Adrenal gland (tissue), 12 donors: Measurements from ENCODE around the gene DPEP1. TPM values are rescaled to one million over a fixed set of nuclear protein-coding genes. Genes with fewer than 3 reads are reported as not detected.
A peak's percentile ranks its signal among the peaks of the same experiment; 100 is the strongest.
"Not testable (repeated sequence)": the region's sequence is repeated elsewhere in the genome, so short reads cannot be mapped to it uniquely, and the experiment has no call there.

Experiments used
- DNase-seq, 7 donors: peaks; one replicate each; pipeline ENCODE4 v3.0.0-alpha.2; 2019 to 2020
- H3K27ac ChIP-seq, 5 donors: fragments of 200-600 bp; sonication (generic) in 4 of 5; 1 replicate in 3 of 5; 2 replicates in 2 of 5; pipeline versions ENCODE4 v1.5.1 to v1.8.0; 2016 to 2020; ENCODE audit warnings: mild to moderate bottlenecking in 1 of 5
- H3K27me3 ChIP-seq: fragments of 200-600 bp; 2 replicates; pipeline ENCODE4 v1.8.0; 2021
- H3K36me3 ChIP-seq, 2 donors: fragments of 200-600 bp; replicated peaks in 1 of 2; 1 replicate in 1 of 2; 2 replicates in 1 of 2; pipeline versions ENCODE4 v1.5.1 to v1.8.0; 2018 to 2022
- H3K4me1 ChIP-seq, 2 donors: fragments of 200-600 bp; replicated peaks in 1 of 2; 1 replicate in 1 of 2; 2 replicates in 1 of 2; pipeline versions ENCODE4 v1.5.1 to v1.8.0; 2018 to 2021
- H3K4me3 ChIP-seq, 4 donors: fragments of 200-600 bp; sonication (generic) in 3 of 4; one replicate each; pipeline ENCODE4 v1.5.1; 2016 to 2018
- H3K9me3 ChIP-seq, 3 donors: fragments of 200-600 bp; sonication (generic) in 1 of 3; replicated peaks in 1 of 3; 1 replicate in 2 of 3; 2 replicates in 1 of 3; pipeline versions ENCODE4 v1.5.1 to v1.8.0; 2016 to 2021
- CTCF ChIP-seq, 6 experiments: fragments of 450-650 bp in 4 of 6; fragments of 200-600 bp in 2 of 6; sonication (generic) in 1 of 6; IDR thresholded peaks; 1 replicate in 5 of 6; 2 replicates in 1 of 6; pipeline versions ENCODE4 v1.5.1 to v1.8.0; 2016 to 2021; ENCODE audit warnings: antibody characterized with exemption in 6 of 6, mild to moderate bottlenecking in 2 of 6, moderate library complexity in 1 of 6
- POLR2A ChIP-seq, 2 donors: fragments of 450-650 bp; IDR thresholded peaks; one replicate each; pipeline ENCODE4 v1.6.1; 2017; ENCODE audit warnings: antibody characterized with exemption in 2 of 2, mild to moderate bottlenecking in 2 of 2, moderate library complexity in 1 of 2
- WGBS, 4 donors: extraction: QIAGEN DNeasy Blood & Tissue Kit in 2 of 4; methylation state at CpG; one replicate each; pipeline versions ENCODE4 v1.1.5 to v1.1.7; 2013 to 2017; 5-methylcytosine and 5-hydroxymethylcytosine counted together
- intact Hi-C, 2 donors: fragments of 100-400 bp; cut with DNase I; formaldehyde crosslinking; loops; one replicate each; pipeline versions ENCODE4 v1.14.1 to v1.15.0; 2022 to 2023
- polyA plus RNA-seq, 3 donors: library from polyadenylated mRNA; stranded (reverse); fragments of 200-250 nt in 2 of 3; fragments of 350-450 nt in 1 of 3; fragmentation: Illumina TruSeq in 1 of 3; extraction: RNeasy Lipid Tissue Mini Kit (QIAGEN cat#74804) in 1 of 3; gene quantifications; one replicate each; pipeline ENCODE4 v1.2.3, GENCODE V29; 2013 to 2014
- total RNA-seq, 9 donors: library from RNA; depleted of rRNA in 4 of 9; stranded (reverse); fragments of >200 nt in 4 of 9; fragments of 120-200 nt in 1 of 9; fragmentation: NEBNext Ultra II Directional in 1 of 9; extraction: Animal tissue kit (Norgen Biotek cat#: 25700) in 1 of 9; gene quantifications; one replicate each; pipeline versions ENCODE4 v1.1.0 to v1.2.4, GENCODE V29; 2013 to 2023
- donor health status: healthy with polysubstance abuse.
- donor health status: Bipolar disorder and iron deficiency.
- donor health status: DM: yes; HTN: yes; CAD: no.
- donor health status: DM: no; HTN: no; CAD: no.
- donor health status: DM: no; HTN: no; CAD: no.
- donor health status: DM: yes; HTN: yes; CAD: no.

The DPEP1 gene
- total and polyA plus RNA-seq, 12 donors, result 0.44 to 27.3 (median 4.5) TPM

GRCh38 chr16:89565506-89566372 lies 47.7 kb upstream of the DPEP1 start:
- H3K4me3 ChIP-seq, result peak overlapping the region in 1 of 4 donors; percentile 19
- no peak for TF ChIP-seq POLR2A (IDR thresholded peaks at IDR 0.05)
- peak; percentile 35 to 61 (median 54) for TF ChIP-seq CTCF (IDR thresholded peaks at IDR 0.05)
- H3K9me3 ChIP-seq, result no peaks in the 10 kb centered on the region
- H3K4me1 ChIP-seq, result peaks cover 24 to 42% of the 10 kb centered on the region in 2 donors
- peak overlapping the region in 3 of 5 donors; percentile 5 to 50 (median 29) for H3K27ac ChIP-seq
- intact Hi-C loops, result no loop called here
- peak; percentile 54 to 75 (median 59) for DNase-seq
- H3K27me3 ChIP-seq, result no peaks in the 10 kb centered on the region
- 2 to 4% (median 4%) methylated on average over 21 to 46 of the region's 46 CpGs for WGBS, 4 donors
- peaks cover 0 to 38% of the 10 kb centered on the region in 2 donors for H3K36me3 ChIP-seq

GRCh38 chr16:89567656-89568594 lies 45.5 kb upstream of the DPEP1 start:
- WGBS, 4 donors, result 76 to 82% (median 82%) methylated on average over 27 to 30 of the region's 30 CpGs
- intact Hi-C loops, result no loop called here
- peaks cover 12 to 24% of the 10 kb centered on the region in 2 donors for H3K4me1 ChIP-seq

GRCh38 chr16:89569506-89570341 lies 43.7 kb upstream of the DPEP1 start:
- TF ChIP-seq CTCF (IDR thresholded peaks at IDR 0.05) (no peak), POLR2A (IDR thresholded peaks at IDR 0.05) (no peak)
- 60 to 63% (median 62%) methylated on average over 17 to 23 of the region's 23 CpGs for WGBS, 4 donors
- peaks cover 12 to 23% of the 10 kb centered on the region in 2 donors for H3K4me1 ChIP-seq
- no peak for DNase-seq
- no peak overlapping the region for H3K4me3 ChIP-seq
- peaks cover 13% of the 10 kb centered on the region for H3K27me3 ChIP-seq
- H3K27ac ChIP-seq, result no peak overlapping the region
- peaks cover 0 to 2% of the 10 kb centered on the region in 2 donors for H3K36me3 ChIP-seq
- intact Hi-C loops, result no loop called here
- H3K9me3 ChIP-seq, result no peaks in the 10 kb centered on the region

More at GRCh38 chr16:89567656-89568594, 45.5 kb upstream of the DPEP1 start:
- H3K27me3 ChIP-seq, result no peaks in the 10 kb centered on the region
- peaks cover 0 to 20% of the 10 kb centered on the region in 2 donors for H3K36me3 ChIP-seq
- H3K4me3 ChIP-seq, result no peak overlapping the region
- TF ChIP-seq POLR2A (IDR thresholded peaks at IDR 0.05), result no peak
- DNase-seq, result no peak
- H3K27ac ChIP-seq, result no peak overlapping the region
- H3K9me3 ChIP-seq, result no peaks in the 10 kb centered on the region

- peaks cover 20% of the 10 kb centered on the region for H3K27me3 ChIP-seq
- intact Hi-C loops, result no loop called here
- WGBS, 4 donors, result 74 to 82% (median 80%) methylated on average over 20 to 30 of the region's 30 CpGs
These were observed 43.0 kb upstream of the DPEP1 start for GRCh38 chr16:89570342-89570923.

GRCh38 chr16:89570983-89571598 lies 42.4 kb upstream of the DPEP1 start:
- 80 to 88% (median 85%) methylated on average over 7 to 36 of the region's 36 CpGs for WGBS, 4 donors
- H3K27me3 ChIP-seq, result peaks cover 25% of the 10 kb centered on the region
- intact Hi-C loops, result not testable (repeated sequence)

More at GRCh38 chr16:89570342-89570923, 43.0 kb upstream of the DPEP1 start:
- Histone ChIP-seq H3K4me3 (no peak overlapping the region), H3K36me3 (no peaks in the 10 kb centered on the region), H3K9me3 (no peaks in the 10 kb centered on the region), H3K4me1 (peaks cover 6 to 22% of the 10 kb centered on the region in 2 donors), H3K27ac (no peak overlapping the region)
- no peak for TF ChIP-seq CTCF (IDR thresholded peaks at IDR 0.05)
- no peak for TF ChIP-seq POLR2A (IDR thresholded peaks at IDR 0.05)
- no peak for DNase-seq

More at GRCh38 chr16:89570983-89571598, 42.4 kb upstream of the DPEP1 start:
- H3K4me1 ChIP-seq, result peaks cover 0 to 15% of the 10 kb centered on the region in 2 donors
- not testable (repeated sequence) for H3K27ac ChIP-seq, H3K9me3 ChIP-seq, DNase-seq, H3K4me3 ChIP-seq, H3K36me3 ChIP-seq
